HG03139 (cell line): Measurements from ENCODE around the gene GBF1.
A peak's percentile ranks its signal among the peaks of the same experiment; 100 is the strongest.

Experiments used
- ATAC-seq: cut with Tn5 transposase; IDR thresholded peaks from one replicate; pipeline ENCODE4 v1.9.1; 2021; ENCODE audit not compliant: unreplicated experiment

GBF1 gene

GRCh38 chr10:102420714-102421506, 175.6 kb downstream of the GBF1 start, which contains the start of gene FBXL15:
Gene FBXL15, plus strand, starts transcription at chr10:102420836. Its CDS starts 294 bp downstream, at chr10:102421130.
- peak; percentile 54 for ATAC-seq

GRCh38 chr10:102421507-102421756, 176.1 kb downstream of the GBF1 start:
- ATAC-seq: no peak

- no peak for ATAC-seq
Measured at GRCh38 chr10:102421757-102422512, 176.6 kb downstream of the GBF1 start.

DNA sequence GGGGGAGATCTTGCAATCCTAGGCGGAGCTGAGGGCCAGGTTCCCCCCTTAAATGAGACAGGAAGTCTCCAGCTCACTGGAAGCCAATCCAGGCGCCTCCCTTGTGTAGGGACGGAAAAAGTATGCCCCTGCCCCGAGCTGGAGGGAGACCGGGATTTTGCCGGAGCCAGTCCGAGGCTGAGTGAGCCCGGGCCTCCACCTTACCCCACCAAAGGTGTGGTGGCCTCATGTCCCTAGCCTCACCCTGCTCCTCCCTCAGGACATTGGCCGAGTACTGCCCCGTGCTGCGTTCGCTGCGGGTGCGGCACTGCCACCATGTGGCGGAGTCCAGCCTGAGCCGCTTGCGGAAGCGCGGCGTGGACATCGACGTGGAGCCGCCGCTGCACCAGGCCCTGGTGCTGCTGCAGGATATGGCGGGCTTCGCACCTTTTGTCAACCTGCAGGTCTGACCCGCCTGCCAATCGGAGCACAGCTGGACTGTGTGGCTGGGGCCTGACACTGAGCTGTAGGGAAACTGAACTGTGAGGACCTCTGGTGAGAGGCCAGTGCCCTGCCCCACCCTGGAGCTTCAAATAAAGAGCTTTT, 177.3 kb downstream of the GBF1 start:
- no peak for ATAC-seq

GRCh38 chr10:102423372-102423968, 178.1 kb downstream of the GBF1 start:
- no peak for ATAC-seq

- no peak for ATAC-seq
Measured at GRCh38 chr10:102424145-102424544, 178.8 kb downstream of the GBF1 start.

GRCh38 chr10:102424916-102425315, 179.6 kb downstream of the GBF1 start:
- ATAC-seq: no peak

GRCh38 chr10:102425444-102425843, 180.1 kb downstream of the GBF1 start:
- ATAC-seq: no peak

GRCh38 chr10:102426803-102427287, 181.5 kb downstream of the GBF1 start:
- ATAC-seq: no peak

DNA sequence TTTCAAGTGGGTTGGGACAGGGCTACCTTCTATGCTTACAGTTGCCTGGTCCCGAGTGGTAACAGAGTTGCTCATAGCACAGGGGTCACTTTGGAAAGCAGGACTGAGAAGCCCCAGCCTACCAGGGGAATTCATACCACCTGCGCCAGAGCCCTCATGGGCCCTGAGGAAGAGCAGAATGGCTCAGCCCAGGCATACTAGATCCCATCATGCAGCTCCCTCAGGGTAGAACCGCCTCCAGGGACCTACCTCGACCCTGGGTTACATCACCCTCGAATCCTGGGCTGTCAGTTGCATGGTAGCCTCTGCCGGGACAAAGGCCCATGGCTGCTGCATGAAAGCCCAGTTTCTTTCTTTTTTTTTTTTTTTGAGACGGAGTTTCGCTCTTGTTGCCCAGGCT, 184.1 kb downstream of the GBF1 start:
- ATAC-seq: no peak

GRCh38 chr10:102431452-102432124, 186.3 kb downstream of the GBF1 start:
- ATAC-seq: no peak
